HG02798 (cell line): ENCODE data around the gene FAM3D.
"Not testable (repeated sequence)": the region's sequence is repeated elsewhere in the genome, so short reads cannot be mapped to it uniquely, and the experiment has no call there.

Experiments
- ATAC-seq: cut with Tn5 transposase; IDR thresholded peaks from one replicate; pipeline ENCODE4 v1.9.1; 2021; ENCODE audit warnings: mild to moderate bottlenecking; ENCODE audit not compliant: unreplicated experiment, poor library complexity

The FAM3D gene, protein sequence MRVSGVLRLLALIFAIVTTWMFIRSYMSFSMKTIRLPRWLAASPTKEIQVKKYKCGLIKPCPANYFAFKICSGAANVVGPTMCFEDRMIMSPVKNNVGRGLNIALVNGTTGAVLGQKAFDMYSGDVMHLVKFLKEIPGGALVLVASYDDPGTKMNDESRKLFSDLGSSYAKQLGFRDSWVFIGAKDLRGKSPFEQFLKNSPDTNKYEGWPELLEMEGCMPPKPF

GRCh38 chr3:58666683-58667082 lies at the start of gene FAM3D:
FAM3D (minus strand) TSS chr3:58666774; CDS start chr3:58655563, 11,211 bp downstream.
- ATAC-seq = no peak

GRCh38 chr3:58713715-58714401 lies 47.3 kb upstream of the FAM3D start:
- ATAC-seq = no peak

DNA sequence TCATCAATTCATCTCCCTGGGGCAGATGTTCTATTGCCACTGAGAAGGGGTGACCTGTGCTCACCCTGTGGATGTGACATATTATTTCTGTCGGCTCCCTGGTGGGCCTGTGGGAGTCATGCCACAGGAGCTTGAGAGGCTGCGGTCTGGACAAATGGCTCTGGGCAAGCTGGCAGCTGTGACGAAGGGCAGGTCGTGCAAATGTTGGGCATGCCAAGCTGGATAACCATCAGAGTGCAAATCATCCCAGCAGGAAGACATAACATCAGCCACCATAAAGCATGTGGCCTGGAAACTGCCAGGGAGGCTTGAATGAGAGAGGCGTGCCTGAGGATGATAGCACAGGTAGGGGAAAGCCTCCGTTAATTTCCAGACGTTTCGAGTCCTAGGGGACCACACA lies 45.3 kb upstream of the FAM3D start:
- ATAC-seq = no peak

DNA sequence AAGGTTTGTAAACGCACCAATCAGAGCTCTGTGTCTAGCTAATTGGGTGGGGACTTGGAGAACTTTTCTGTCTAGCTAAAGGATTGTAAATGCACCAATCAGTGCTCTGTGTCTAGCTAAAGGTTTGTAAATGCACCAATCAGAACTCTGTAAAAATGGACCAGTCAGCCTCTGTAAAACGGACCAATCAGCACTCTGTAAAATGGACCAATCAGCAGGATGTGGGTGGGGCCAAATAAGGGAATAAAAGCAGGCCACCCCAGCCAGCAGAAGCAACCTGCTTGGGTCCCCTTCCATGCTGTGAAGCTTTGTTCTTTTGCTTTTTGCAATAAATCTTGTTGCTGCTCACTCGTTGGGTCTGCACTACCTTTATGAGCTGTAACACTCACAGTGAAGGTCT lies 42.4 kb upstream of the FAM3D start:
- ATAC-seq = not testable (repeated sequence)

- ATAC-seq = no peak
Observed at GRCh38 chr3:58708116-58708791, 41.7 kb upstream of the FAM3D start.

GRCh38 chr3:58707390-58707930 lies 40.9 kb upstream of the FAM3D start:
- no peak for ATAC-seq

GRCh38 chr3:58706395-58707167 lies 40.0 kb upstream of the FAM3D start:
- ATAC-seq = no peak

GRCh38 chr3:58704745-58705144 lies 38.2 kb upstream of the FAM3D start:
- no peak for ATAC-seq

DNA sequence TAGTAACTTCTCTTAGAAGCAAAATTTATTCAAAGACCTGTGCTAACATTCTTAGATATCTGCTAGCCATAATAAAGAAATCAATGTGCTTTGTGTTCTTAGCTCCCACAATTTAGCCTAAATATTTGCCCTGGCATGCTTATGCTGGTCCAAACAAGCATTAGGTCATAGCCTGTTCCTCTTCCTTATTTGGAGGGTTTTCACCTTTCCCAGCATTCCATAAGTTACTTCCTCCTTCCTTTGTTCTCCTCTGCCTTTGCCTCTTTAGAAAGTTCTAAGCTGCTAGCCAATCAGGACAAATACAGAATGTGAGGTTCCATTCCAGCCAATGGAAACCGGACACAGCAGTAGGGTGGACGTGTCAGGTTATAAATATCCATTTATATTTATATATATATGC lies 37.7 kb upstream of the FAM3D start:
- ATAC-seq = not testable (repeated sequence)

DNA sequence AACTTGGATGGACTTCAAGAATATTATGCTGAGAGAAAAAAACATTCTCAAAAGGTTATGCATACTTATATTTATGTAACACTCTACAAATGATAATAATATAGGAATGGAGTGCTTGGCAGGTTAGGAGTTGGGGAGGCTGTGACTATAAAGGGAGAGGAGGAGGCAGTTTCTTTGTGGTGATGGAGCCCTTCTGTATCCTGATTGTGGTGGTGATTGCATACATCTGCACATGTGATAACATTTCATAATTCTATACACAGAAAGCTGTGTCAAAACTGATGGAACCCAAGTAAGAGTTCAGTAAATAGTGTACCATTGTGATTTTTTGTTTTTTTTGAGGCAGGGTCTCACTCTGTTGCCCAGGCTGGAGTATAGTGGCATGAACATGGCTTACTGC lies 31.7 kb upstream of the FAM3D start:
- ATAC-seq = no peak

DNA sequence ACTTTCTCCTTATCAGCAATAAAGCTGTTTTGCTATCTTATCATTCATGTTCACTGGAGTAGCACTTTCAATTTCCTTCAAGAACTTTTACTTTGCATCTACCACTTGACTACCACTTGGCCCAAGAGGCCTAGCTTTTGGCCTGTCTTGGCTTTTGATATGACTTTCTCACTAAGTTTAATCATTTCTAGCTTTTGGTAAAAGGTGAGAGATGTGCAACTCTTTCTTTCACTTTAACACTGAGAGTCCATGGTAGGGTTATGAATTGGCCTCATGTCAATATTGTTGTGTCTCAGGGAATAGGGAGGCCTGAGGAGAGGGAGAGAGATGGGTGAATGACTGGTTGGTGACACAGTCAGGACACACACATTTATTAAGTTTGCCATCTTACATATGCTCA lies 31.0 kb upstream of the FAM3D start:
- ATAC-seq = peak; percentile 64

DNA sequence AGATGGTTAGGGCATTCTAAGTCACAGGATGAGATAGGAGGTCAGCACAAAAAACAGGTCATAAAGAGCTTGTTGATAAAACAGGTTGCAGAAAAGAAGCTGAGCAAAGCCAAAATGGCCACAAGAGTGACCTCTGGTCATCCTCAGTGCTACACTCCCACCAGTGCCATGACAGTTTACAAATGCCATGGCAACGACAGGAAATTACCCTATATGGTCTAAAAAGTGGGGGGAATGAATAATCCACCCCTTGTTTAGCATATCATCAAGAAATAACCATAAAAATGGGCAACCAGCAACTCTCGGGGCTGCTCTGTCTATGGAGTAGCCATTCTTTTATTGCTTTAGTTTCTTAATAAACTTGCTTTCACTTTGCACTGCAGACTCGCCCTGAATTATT lies 30.2 kb upstream of the FAM3D start:
- ATAC-seq = not testable (repeated sequence)

- no peak for ATAC-seq
Observed at GRCh38 chr3:58696093-58696492, 29.5 kb upstream of the FAM3D start.

DNA sequence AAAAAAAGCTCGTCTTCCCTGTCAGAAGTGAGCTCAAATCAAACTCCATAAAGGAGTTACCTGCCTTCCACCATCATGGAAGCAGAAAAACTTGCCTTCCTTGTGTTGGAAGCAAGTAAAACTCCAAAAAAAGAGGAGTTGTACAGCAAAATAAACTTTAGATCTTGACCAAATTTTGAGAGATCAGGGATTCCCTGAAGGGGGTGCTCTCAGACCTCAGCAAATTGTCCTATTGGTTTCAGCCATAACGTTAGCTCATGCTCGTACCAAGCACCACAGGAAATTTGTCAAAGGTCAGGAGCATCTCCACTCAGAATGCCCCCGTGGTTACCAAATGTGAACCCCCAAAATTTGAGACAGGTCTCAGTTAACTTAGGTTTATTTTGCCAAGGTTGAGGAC lies 28.7 kb upstream of the FAM3D start:
- not testable (repeated sequence) for ATAC-seq

- peak; percentile 71 for ATAC-seq
Observed at GRCh38 chr3:58693940-58694850, 27.6 kb upstream of the FAM3D start.

DNA sequence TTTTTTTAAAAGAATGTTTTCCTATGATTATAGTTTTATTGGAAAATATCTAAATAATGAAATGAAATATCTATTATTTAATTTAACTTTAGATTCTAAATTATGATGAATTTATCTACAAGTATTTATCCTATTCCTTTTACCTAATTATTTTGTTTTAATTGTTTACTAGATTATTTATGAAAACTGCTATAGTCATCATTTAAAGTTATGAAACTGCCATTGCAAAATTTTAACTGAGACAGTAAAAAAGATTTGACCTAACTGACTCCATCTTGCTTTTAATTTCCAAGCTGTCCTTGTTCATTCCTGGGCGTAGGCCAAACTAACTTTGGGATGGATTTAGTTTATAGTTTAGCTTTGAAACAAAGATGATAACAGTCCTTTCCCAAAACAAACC lies 25.9 kb upstream of the FAM3D start:
- no peak for ATAC-seq

DNA sequence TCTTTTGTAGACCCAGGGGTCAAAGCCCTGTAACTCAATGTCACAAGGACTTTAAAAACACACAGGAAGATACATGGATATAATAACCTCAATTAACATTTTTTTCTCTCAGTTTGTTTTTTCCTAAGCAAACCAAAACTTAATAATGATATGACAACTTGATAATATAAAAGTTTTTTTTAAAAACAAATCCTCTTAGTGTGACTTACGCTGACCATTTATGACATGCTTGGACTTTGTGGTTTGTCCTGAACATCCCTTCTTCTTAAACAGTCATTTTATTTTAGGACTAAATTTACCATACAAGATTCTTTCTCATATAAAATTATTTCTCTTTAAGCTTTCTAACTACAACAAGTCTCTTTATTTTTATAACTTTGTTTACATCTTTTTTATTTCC lies 25.4 kb upstream of the FAM3D start:
- no peak for ATAC-seq

GRCh38 chr3:58690490-58690889 lies 23.9 kb upstream of the FAM3D start:
- ATAC-seq = no peak

- ATAC-seq = no peak
Observed at GRCh38 chr3:58688574-58688973, 22.0 kb upstream of the FAM3D start.

- no peak for ATAC-seq
Observed at GRCh38 chr3:58686847-58687246, 20.3 kb upstream of the FAM3D start.
